Measurements from ENCODE around the gene MTOR. TPM values are rescaled to one million over a fixed set of nuclear protein-coding genes. Genes with fewer than 3 reads are reported as not detected.

MTOR gene
- total RNA-seq, 1 donor from 2014 or later, result 55.8 TPM

- H3K36me3 Mint-ChIP-seq, result peaks cover 35% of the 10 kb centered on the region
- H3K4me3 Mint-ChIP-seq, result no peak overlapping the region
- no peak overlapping the region for H3K4me3 ChIP-seq
- H3K27ac Mint-ChIP-seq, result no peak overlapping the region
- H3F3A ChIP-seq (ENCODE audit: low read depth), result no peaks in the 10 kb centered on the region
- no peaks in the 10 kb centered on the region for H3K9me3 ChIP-seq (ENCODE audit: low read depth)
- no peak overlapping the region for H3K27ac ChIP-seq
- DNase-seq (ENCODE audit: low spot score), result no peak
- no peak overlapping the region for H3K4me2 ChIP-seq
- H3K27me3 Mint-ChIP-seq (ENCODE audit: insufficient read depth, low read depth), result no peaks in the 10 kb centered on the region
- H3K4me1 ChIP-seq, result no peaks in the 10 kb centered on the region
- no peaks in the 10 kb centered on the region for H4K20me1 ChIP-seq (ENCODE audit: low read depth)
- peaks cover 3% of the 10 kb centered on the region for H3K36me3 ChIP-seq
- H3K9ac ChIP-seq, result no peak overlapping the region
- no peak for TF ChIP-seq EZH2 (IDR thresholded peaks at IDR 0.05)
- no peak for TF ChIP-seq EZH2phosphoT487 (IDR thresholded peaks at IDR 0.05)
- no peak for TF ChIP-seq CTCF (IDR thresholded peaks at IDR 0.05)
- no peaks in the 10 kb centered on the region for H3K79me2 ChIP-seq (ENCODE audit: low read depth)
- no peak overlapping the region for H2AFZ ChIP-seq (replicated peaks)
- H3K4me1 Mint-ChIP-seq, result no peaks in the 10 kb centered on the region
- H3K9me3 Mint-ChIP-seq, result no peaks in the 10 kb centered on the region
- H3K27me3 ChIP-seq, result no peaks in the 10 kb centered on the region
These were observed 50.3 kb downstream of the MTOR start for GRCh38 chr1:11211925-11212587.

GRCh38 chr1:11211461-11211860, 50.9 kb downstream of the MTOR start:
- H3F3A ChIP-seq (ENCODE audit: low read depth), result no peaks in the 10 kb centered on the region
- H3K79me2 ChIP-seq (ENCODE audit: low read depth), result no peaks in the 10 kb centered on the region
- TF ChIP-seq CTCF (IDR thresholded peaks at IDR 0.05) (no peak), EZH2phosphoT487 (IDR thresholded peaks at IDR 0.05) (no peak), EZH2 (IDR thresholded peaks at IDR 0.05) (no peak)
- no peaks in the 10 kb centered on the region for H3K27me3 ChIP-seq
- no peaks in the 10 kb centered on the region for H3K9me3 Mint-ChIP-seq
- no peaks in the 10 kb centered on the region for H3K4me1 ChIP-seq
- H3K4me1 Mint-ChIP-seq, result no peaks in the 10 kb centered on the region
- H3K4me2 ChIP-seq, result no peak overlapping the region
- no peak overlapping the region for H3K27ac ChIP-seq
- no peaks in the 10 kb centered on the region for H3K27me3 Mint-ChIP-seq (ENCODE audit: insufficient read depth, low read depth)
- H3K27ac Mint-ChIP-seq, result no peak overlapping the region
- no peaks in the 10 kb centered on the region for H4K20me1 ChIP-seq (ENCODE audit: low read depth)
- no peak for DNase-seq (ENCODE audit: low spot score)
- peaks cover 36% of the 10 kb centered on the region for H3K36me3 Mint-ChIP-seq
- H2AFZ ChIP-seq (replicated peaks), result no peak overlapping the region
- H3K9ac ChIP-seq, result no peak overlapping the region
- H3K4me3 ChIP-seq, result no peak overlapping the region
- H3K4me3 Mint-ChIP-seq, result no peak overlapping the region
- no peaks in the 10 kb centered on the region for H3K9me3 ChIP-seq (ENCODE audit: low read depth)
- peaks cover 3% of the 10 kb centered on the region for H3K36me3 ChIP-seq

GRCh38 chr1:11207898-11208611, 54.3 kb downstream of the MTOR start:
- Histone ChIP-seq H2AFZ (replicated peaks) (no peak overlapping the region), H4K20me1 (ENCODE audit: low read depth) (no peaks in the 10 kb centered on the region), H3K4me1 (no peaks in the 10 kb centered on the region), H3K27ac (no peak overlapping the region), H3K79me2 (ENCODE audit: low read depth) (no peaks in the 10 kb centered on the region), H3K9ac (no peak overlapping the region), H3K27me3 (no peaks in the 10 kb centered on the region), H3K4me2 (no peak overlapping the region), H3K36me3 (no peaks in the 10 kb centered on the region), H3K9me3 (ENCODE audit: low read depth) (no peaks in the 10 kb centered on the region), H3K4me3 (no peak overlapping the region), H3F3A (ENCODE audit: low read depth) (no peaks in the 10 kb centered on the region)
- no peaks in the 10 kb centered on the region for H3K9me3 Mint-ChIP-seq
- no peaks in the 10 kb centered on the region for H3K27me3 Mint-ChIP-seq (ENCODE audit: insufficient read depth, low read depth)
- DNase-seq (ENCODE audit: low spot score), result no peak
- no peaks in the 10 kb centered on the region for H3K4me1 Mint-ChIP-seq
- TF ChIP-seq EZH2 (IDR thresholded peaks at IDR 0.05) (no peak), EZH2phosphoT487 (IDR thresholded peaks at IDR 0.05) (no peak), CTCF (IDR thresholded peaks at IDR 0.05) (no peak)
- H3K27ac Mint-ChIP-seq, result no peak overlapping the region
- peaks cover 39% of the 10 kb centered on the region for H3K36me3 Mint-ChIP-seq
- no peak overlapping the region for H3K4me3 Mint-ChIP-seq

All from neural progenitor cell (in vitro differentiated cells).